Upper lobe of left lung (tissue), 6 donors: Measurements from ENCODE around the gene UBE2J2. TPM values are rescaled to one million over a fixed set of nuclear protein-coding genes. Genes with fewer than 3 reads are reported as not detected.
A peak's percentile ranks its signal among the peaks of the same experiment; 100 is the strongest.

ENCODE experiments used
- ATAC-seq, 2 donors: fragments of 200-7000 bp; cut with Tn5 transposase; one replicate each; pipeline ENCODE4 v1.9.1; 2022; ENCODE audit warnings: mild to moderate bottlenecking in 2 of 2, moderate library complexity in 2 of 2; ENCODE audit not compliant: low FRiP score in 2 of 2
- DNase-seq, 2 donors: peaks; one replicate each; pipeline ENCODE4 v3.0.0-alpha.2; 2019 to 2020
- H3K27ac ChIP-seq, 4 donors: fragments of 200-600 bp; sonication (generic); one replicate each; pipeline ENCODE4 v1.5.1; 2016 to 2019
- H3K27me3 ChIP-seq, 4 donors: fragments of 200-600 bp; sonication (generic); one replicate each; pipeline ENCODE4 v1.5.1; 2017 to 2019
- H3K36me3 ChIP-seq, 4 donors: fragments of 200-600 bp; sonication (generic); one replicate each; pipeline ENCODE4 v1.5.1; 2016 to 2019
- H3K4me1 ChIP-seq, 4 donors: fragments of 200-600 bp; sonication (generic); one replicate each; pipeline ENCODE4 v1.5.1; 2018 to 2019
- H3K4me3 ChIP-seq, 4 donors: fragments of 200-600 bp; sonication (generic); one replicate each; pipeline ENCODE4 v1.5.1; 2017 to 2019; ENCODE audit warnings: mild to moderate bottlenecking in 2 of 4, moderate library complexity in 1 of 4
- H3K9me3 ChIP-seq, 4 donors: fragments of 200-600 bp; sonication (generic); one replicate each; pipeline ENCODE4 v1.5.1; 2018 to 2019
- CTCF ChIP-seq, 6 experiments: fragments of 450-650 bp in 4 of 6; fragments of 200-600 bp in 2 of 6; sonication (generic) in 2 of 6; IDR thresholded peaks; one replicate each; pipeline ENCODE4 v1.5.1; 2016 to 2019; ENCODE audit warnings: antibody characterized with exemption in 6 of 6
- EP300 ChIP-seq, 4 donors: sonication (generic); formaldehyde crosslinking; IDR thresholded peaks; one replicate each; pipeline ENCODE4 v1.5.1; 2017; ENCODE audit warnings: antibody characterized with exemption in 4 of 4, control low read depth in 2 of 4
- POLR2A ChIP-seq, 4 donors: fragments of 450-650 bp; IDR thresholded peaks; one replicate each; pipeline ENCODE4 v1.5.1; 2016 to 2017; ENCODE audit warnings: antibody characterized with exemption in 4 of 4, mild to moderate bottlenecking in 2 of 4
- POLR2AphosphoS5 ChIP-seq, 2 donors: sonication (generic); formaldehyde crosslinking; IDR thresholded peaks; one replicate each; pipeline ENCODE4 v1.5.1; 2017; ENCODE audit warnings: antibody characterized with exemption in 2 of 2
- WGBS, 2 donors: methylation state at CpG; one replicate each; pipeline ENCODE4 v1.1.5; 2017 to 2018; 5-methylcytosine and 5-hydroxymethylcytosine counted together
- total RNA-seq, 6 donors: library from RNA; depleted of rRNA in 4 of 6; stranded (reverse); fragments of >200 nt in 4 of 6; gene quantifications; one replicate each; pipeline versions ENCODE4 v1.1.0 to v1.2.1, GENCODE V29; 2016 to 2021
- donor health status: DM: no; HTN: no; CAD: no; lungs with moderate emphysema.
- donor health status: DM: no; HTN: yes; CAD: no; lungs with severe emphysema.

The UBE2J2 gene
- total RNA-seq, 6 donors from 2014 or later, result 41.5 to 88.0 (median 50.5) TPM

- peaks cover 19 to 50% (median 49%) of the 10 kb centered on the region in 4 donors for H3K36me3 ChIP-seq
- no peak for TF ChIP-seq POLR2AphosphoS5 (IDR thresholded peaks at IDR 0.05)
- no peak for TF ChIP-seq EP300 (IDR thresholded peaks at IDR 0.05)
- TF ChIP-seq POLR2A (IDR thresholded peaks at IDR 0.05), result no peak
- H3K4me1 ChIP-seq, result peaks cover 28 to 42% (median 35%) of the 10 kb centered on the region in 4 donors
- no peak overlapping the region for H3K4me3 ChIP-seq
- 80% methylated on average over 3 of the region's 3 CpGs; no CpG with 5 or more reads in 1 of the 2 donors for WGBS, 2 donors
- no peaks in the 10 kb centered on the region for H3K27me3 ChIP-seq
- DNase-seq (peak in 1 of 2 donors; percentile 48), ATAC-seq (no peak)
- no peaks in the 10 kb centered on the region for H3K9me3 ChIP-seq
- peak overlapping the region in 3 of 4 donors; percentile 4 to 94 (median 90) for H3K27ac ChIP-seq
Measured at GRCh38 chr1:1310109-1310385, 36.4 kb upstream of the UBE2J2 start.

- ATAC-seq (no peak), DNase-seq (peak; percentile 42 to 85)
- Histone ChIP-seq H3K4me3 (peak overlapping the region; percentile 70 to 98 (median 86)), H3K4me1 (peaks cover 34 to 48% (median 41%) of the 10 kb centered on the region in 4 donors), H3K36me3 (peaks cover 15 to 45% (median 43%) of the 10 kb centered on the region in 4 donors), H3K27ac (peak overlapping the region; percentile 87 to 95 (median 92)), H3K9me3 (no peaks in the 10 kb centered on the region), H3K27me3 (no peaks in the 10 kb centered on the region)
- no peak for TF ChIP-seq CTCF (IDR thresholded peaks at IDR 0.05)
- peak in 1 of 4 donors; percentile 4 for TF ChIP-seq POLR2A (IDR thresholded peaks at IDR 0.05)
- TF ChIP-seq POLR2AphosphoS5 (IDR thresholded peaks at IDR 0.05), result no peak
- TF ChIP-seq EP300 (IDR thresholded peaks at IDR 0.05), result no peak
- WGBS, 2 donors, result 41% methylated on average over 52 of the region's 57 CpGs; no CpG with 5 or more reads in 1 of the 2 donors
Measured at GRCh38 chr1:1309251-1310108, 35.8 kb upstream of the UBE2J2 start.

DNA sequence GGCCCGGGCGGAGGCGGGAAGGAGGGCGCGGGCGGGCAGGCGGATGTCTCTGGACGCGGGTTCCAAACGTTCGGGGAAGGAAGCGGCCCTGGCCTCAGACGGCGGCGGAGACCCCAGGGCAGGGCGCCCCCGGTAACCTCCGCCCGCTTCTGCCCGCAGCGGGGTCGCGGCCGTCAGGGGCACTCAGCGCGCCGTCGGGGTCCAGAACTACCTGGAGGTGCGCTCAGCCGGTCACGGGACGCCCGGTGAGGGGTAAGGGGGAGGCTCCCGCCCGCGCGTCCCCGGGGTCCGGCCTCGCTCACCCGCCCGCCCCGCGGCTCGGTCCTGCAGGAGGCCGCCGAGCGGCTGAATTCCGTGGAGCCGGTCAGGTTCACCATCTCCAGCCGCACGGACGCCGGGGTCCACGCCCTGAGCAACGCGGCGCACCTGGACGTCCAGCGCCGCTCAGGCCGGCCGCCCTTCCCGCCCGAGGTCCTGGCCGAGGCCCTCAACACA lies 35.1 kb upstream of the UBE2J2 start:
- peak overlapping the region; percentile 87 to 95 (median 92) for H3K27ac ChIP-seq
- DNase-seq (peak; percentile 36 to 91), ATAC-seq (no peak)
- no peaks in the 10 kb centered on the region for H3K27me3 ChIP-seq
- WGBS, 2 donors, result 1% methylated on average over 43 of the region's 66 CpGs; no CpG with 5 or more reads in 1 of the 2 donors
- TF ChIP-seq CTCF (IDR thresholded peaks at IDR 0.05) (no peak), POLR2A (IDR thresholded peaks at IDR 0.05) (peak in 2 of 4 donors; percentile 2 to 10)
- peaks cover 14 to 38% (median 36%) of the 10 kb centered on the region in 4 donors for H3K36me3 ChIP-seq
- peak overlapping the region; percentile 70 to 98 (median 86) for H3K4me3 ChIP-seq
- peaks cover 40 to 55% (median 48%) of the 10 kb centered on the region in 4 donors for H3K4me1 ChIP-seq
- H3K9me3 ChIP-seq, result no peaks in the 10 kb centered on the region

DNA sequence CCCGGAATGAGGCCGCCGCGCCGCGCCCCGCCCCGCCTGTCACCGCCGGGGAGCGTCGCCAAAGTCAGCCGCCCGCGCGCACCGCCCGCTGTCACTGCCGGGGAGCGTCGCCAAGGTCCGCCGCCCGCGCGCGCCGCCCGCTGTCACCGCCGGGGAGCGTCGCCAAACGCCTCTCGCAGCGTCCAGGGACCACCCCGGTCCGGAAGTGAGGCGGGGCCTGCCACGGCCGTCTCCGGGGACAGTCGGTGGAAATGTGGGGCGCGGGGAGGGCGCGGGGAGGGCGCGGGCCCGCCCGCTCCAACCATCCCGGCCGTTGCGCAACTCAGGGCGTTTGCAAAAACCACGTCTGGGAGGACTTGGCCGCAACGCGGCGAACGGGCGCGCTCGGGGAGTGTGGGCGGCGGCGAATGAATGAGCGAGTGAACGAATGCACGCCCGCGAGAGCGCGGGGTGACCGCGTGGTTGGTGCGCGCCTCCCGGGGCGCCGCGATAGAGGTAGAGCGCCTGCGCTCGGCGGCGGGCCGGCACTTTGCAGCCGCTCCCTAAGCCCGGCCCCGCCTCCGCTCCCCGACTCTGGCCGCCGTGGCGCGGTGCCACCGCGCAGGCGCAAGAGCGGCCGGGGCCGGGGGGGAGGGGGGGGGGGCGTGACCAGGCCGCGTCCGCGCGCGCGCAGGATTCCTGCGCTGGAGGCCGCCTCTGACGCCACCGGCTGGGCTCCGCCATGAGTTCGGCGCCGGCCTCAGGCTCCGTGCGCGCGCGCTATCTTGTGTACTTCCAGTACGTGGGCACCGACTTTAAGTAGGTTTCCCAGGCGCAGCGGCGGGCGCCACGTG lies 34.5 kb upstream of the UBE2J2 start, which contains the start of the genes ACAP3 and PUSL1:
TSS of gene ACAP3 (minus strand) at position 8 of the 833 bp plus-strand sequence. CDS start 115 bp downstream, outside the sequence.
TSS of gene PUSL1 (plus strand) at position 675 of the 833 bp plus-strand sequence. CDS start at position 722, 47 bp downstream.
- H3K27me3 ChIP-seq, result no peaks in the 10 kb centered on the region
- ATAC-seq (peak; percentile 86 to 88), DNase-seq (peak; percentile 85 to 98)
- H3K4me1 ChIP-seq, result peaks cover 40 to 58% (median 49%) of the 10 kb centered on the region in 4 donors
- peak within 1 kb of the TSS; percentile 87 to 95 (median 92) for H3K27ac ChIP-seq
- H3K36me3 ChIP-seq, result peaks cover 14 to 31% (median 29%) of the 10 kb centered on the region in 4 donors
- TF ChIP-seq CTCF (IDR thresholded peaks at IDR 0.05) (peak in 4 of 6 experiments; percentile 36 to 57 (median 50)), POLR2A (IDR thresholded peaks at IDR 0.05) (peak in 1 of 4 donors; percentile 36), EP300 (IDR thresholded peaks at IDR 0.05) (peak in 1 of 4 donors; percentile 28), POLR2AphosphoS5 (IDR thresholded peaks at IDR 0.05) (peak; percentile 40 to 56)
- peak within 1 kb of the TSS; percentile 70 to 98 (median 86) for H3K4me3 ChIP-seq
- 0 to 1% methylated on average over 45 to 57 of the region's 131 CpGs for WGBS, 2 donors
- H3K9me3 ChIP-seq, result no peaks in the 10 kb centered on the region
